Neuron (in vitro differentiated cells): ENCODE results near the gene PDCD6IP.

ENCODE experiments used
- H2AFZ ChIP-seq: one replicate; pipeline ENCODE4 v1.6.1; 2013; ENCODE audit warnings: low read depth, mild to moderate bottlenecking, inconsistent platforms, low read length, moderate library complexity
- H3K27me3 ChIP-seq: one replicate; pipeline ENCODE4 v1.6.1; 2013; ENCODE audit warnings: low read length; ENCODE audit not compliant: insufficient read depth
- H3K36me3 ChIP-seq: one replicate; pipeline ENCODE4 v1.6.1; 2013; ENCODE audit warnings: low read length; ENCODE audit not compliant: insufficient read depth
- H3K4me1 ChIP-seq: one replicate; pipeline ENCODE4 v1.6.1; 2013; ENCODE audit warnings: low read length; ENCODE audit not compliant: insufficient read depth
- H3K4me3 ChIP-seq: 2 replicates; pipeline ENCODE4 v1.5.1; 2013; ENCODE audit warnings: mild to moderate bottlenecking, low read length, moderate library complexity
- H3K9me3 ChIP-seq: one replicate; pipeline ENCODE4 v1.6.1; 2013; ENCODE audit warnings: low read length

PDCD6IP gene

DNA sequence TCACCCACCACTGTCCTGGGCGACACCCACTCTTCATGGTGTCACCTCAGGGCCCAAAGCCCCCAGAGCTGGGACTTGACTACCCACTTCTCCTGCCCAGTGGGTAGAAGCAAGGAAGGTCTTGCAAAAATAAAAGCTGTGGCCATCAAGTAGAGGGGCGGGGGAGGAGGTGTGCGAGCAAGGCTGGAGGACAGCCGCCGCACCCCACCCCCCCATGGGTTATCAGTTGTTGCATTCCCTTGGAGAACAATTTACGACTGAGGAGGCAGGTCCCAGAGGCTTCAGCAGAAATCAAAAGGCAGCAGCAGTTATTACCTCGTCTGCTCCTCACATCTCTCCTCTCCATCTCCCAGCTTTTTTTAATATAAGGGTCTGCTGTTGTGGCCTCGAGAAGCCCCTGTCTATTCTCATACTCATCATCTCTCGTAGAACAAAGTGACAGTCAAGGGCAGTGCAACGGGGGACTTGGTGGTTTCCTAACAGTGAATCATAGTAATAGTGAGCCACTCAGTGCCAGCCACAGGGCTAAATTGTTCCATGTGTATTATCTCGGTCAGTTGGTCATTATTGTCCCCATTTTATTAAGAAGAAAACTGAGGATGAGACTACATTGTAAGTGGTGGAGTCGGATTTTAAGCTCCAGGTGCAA, 116.4 kb downstream of the PDCD6IP start:
- Histone ChIP-seq H3K36me3 (no peaks in the 10 kb centered on the region), H3K4me1 (peaks cover 6% of the 10 kb centered on the region), H2AFZ (no peak overlapping the region), H3K4me3 (no peak overlapping the region), H3K27me3 (no peaks in the 10 kb centered on the region), H3K9me3 (no peaks in the 10 kb centered on the region)

DNA sequence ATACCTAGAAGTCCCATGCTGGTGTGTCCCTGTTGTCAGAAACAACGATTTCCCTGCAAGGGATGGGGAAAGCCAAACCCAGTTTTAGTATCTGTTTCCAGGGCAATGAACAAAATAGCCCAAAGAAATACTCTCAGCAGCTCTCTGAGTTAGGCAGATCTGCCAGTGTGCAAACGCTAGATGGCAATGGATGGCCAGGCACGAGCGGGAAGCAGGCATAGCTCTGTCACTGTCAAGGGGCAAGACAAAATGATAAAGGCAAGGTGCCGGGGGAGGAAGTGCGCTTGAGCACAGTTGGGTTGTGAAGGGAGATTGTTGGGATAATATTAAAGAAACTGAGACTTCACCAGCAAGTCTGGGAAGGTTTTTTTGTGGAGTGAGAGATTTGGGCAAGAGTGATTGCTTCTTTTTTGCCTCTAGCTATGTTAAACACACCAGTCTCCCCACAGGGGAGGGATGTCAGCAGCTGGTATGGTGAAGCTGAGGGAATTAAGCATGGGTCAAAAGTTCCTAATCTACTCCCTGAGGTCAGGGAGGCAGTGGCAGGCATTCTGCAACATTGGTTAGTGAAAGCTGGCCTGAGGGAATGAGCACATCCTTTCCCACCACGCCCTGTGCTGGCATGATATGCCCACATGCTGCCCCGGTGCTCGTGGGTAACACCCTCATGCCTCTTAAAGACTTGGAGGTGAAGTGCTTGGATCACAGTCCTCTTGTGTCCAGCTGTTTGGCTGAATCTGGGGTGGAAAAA, 117.5 kb downstream of the PDCD6IP start:
- no peak overlapping the region for H2AFZ ChIP-seq
- H3K36me3 ChIP-seq: no peaks in the 10 kb centered on the region
- H3K4me3 ChIP-seq: no peak overlapping the region
- H3K4me1 ChIP-seq: peaks cover 6% of the 10 kb centered on the region
- no peaks in the 10 kb centered on the region for H3K9me3 ChIP-seq
- no peaks in the 10 kb centered on the region for H3K27me3 ChIP-seq

DNA sequence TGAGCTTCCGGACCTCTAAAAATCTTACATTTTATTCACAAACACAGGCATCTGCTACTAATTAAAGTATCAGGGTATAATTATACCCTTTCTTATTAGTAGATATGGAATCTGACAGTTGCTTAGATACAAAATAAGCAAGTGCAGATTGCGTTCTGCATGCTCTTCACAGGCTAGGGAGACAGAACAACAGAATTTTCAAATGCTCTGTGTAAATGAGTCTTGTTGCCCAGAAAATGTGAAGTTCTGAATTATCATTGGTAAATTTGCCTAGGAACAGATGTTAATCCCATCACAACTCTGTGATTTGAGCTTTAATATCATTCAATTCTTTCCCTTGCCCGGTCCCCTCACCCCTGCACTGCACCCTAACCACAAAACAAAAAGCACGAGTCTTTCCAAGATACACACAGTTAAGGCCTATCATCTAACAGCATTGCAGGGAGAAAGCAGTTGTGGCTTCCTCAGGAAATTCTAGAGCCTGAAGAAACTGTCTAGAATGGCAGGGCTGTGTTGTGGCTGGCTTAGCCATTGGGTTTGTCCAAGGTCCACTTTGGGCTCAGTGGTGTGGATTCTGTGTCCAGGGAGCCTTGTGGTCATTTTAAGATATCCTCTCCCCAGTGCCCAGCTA, 119.8 kb downstream of the PDCD6IP start:
- Histone ChIP-seq H3K4me3 (no peak overlapping the region), H2AFZ (no peak overlapping the region), H3K9me3 (no peaks in the 10 kb centered on the region), H3K36me3 (no peaks in the 10 kb centered on the region), H3K27me3 (no peaks in the 10 kb centered on the region), H3K4me1 (peaks cover 6% of the 10 kb centered on the region)
